SH-SY5Y (cell line): ENCODE data around the gene HERPUD1.

ENCODE experiments used
- GATA2 ChIP-seq: IDR thresholded peaks from 2 replicates; pipeline ENCODE4 v1.6.1; 2011; ENCODE audit warnings: mild to moderate bottlenecking, low read depth, low read length
- GATA3 ChIP-seq: IDR thresholded peaks from 2 replicates; pipeline ENCODE4 v1.6.1; 2011; ENCODE audit warnings: low read depth, mild to moderate bottlenecking, low read length, moderate library complexity

- TF ChIP-seq GATA3, result no peak
- TF ChIP-seq GATA2, result no peak
Measured at GRCh38 chr16:56888806-56889205, 43.1 kb upstream of the HERPUD1 start.
